CD4-positive, alpha-beta T cell treated with Interleukin-12 subunit alpha and Interleukin-12 subunit beta, for 1 hour (primary cell): ENCODE measurements around the gene AAK1.
"Not testable (repeated sequence)": the region's sequence is repeated elsewhere in the genome, so short reads cannot be mapped to it uniquely, and the experiment has no call there.

Source experiments
- DNase-seq: peaks from one replicate; pipeline ENCODE4 v3.0.0-alpha.2; 2020

AAK1 gene

GRCh38 chr2:69567157-69567908 lies 76.2 kb downstream of the AAK1 start:
- no peak for DNase-seq

- DNase-seq = no peak
Observed at GRCh38 chr2:69566669-69567068, 76.9 kb downstream of the AAK1 start.

- DNase-seq = peak; percentile 70
Observed at GRCh38 chr2:69565431-69565839, 78.1 kb downstream of the AAK1 start.

GRCh38 chr2:69564604-69565003 lies 78.9 kb downstream of the AAK1 start:
- DNase-seq = no peak

- DNase-seq = no peak
Observed at GRCh38 chr2:69563021-69563420, 80.5 kb downstream of the AAK1 start.

GRCh38 chr2:69561101-69561500 lies 82.4 kb downstream of the AAK1 start:
- no peak for DNase-seq

- no peak for DNase-seq
Observed at GRCh38 chr2:69560147-69560482, 83.4 kb downstream of the AAK1 start.

GRCh38 chr2:69559442-69560146 lies 83.9 kb downstream of the AAK1 start:
- DNase-seq = peak; percentile 52

GRCh38 chr2:69556008-69556407 lies 87.5 kb downstream of the AAK1 start:
- no peak for DNase-seq

GRCh38 chr2:69554981-69555380 lies 88.6 kb downstream of the AAK1 start:
- DNase-seq = no peak

GRCh38 chr2:69554568-69554967 lies 89.0 kb downstream of the AAK1 start:
- DNase-seq = no peak

- no peak for DNase-seq
Observed at GRCh38 chr2:69553991-69554390, 89.5 kb downstream of the AAK1 start.

GRCh38 chr2:69550511-69550910 lies 93.0 kb downstream of the AAK1 start:
- DNase-seq = not testable (repeated sequence)

- no peak for DNase-seq
Observed at GRCh38 chr2:69549421-69549820, 94.1 kb downstream of the AAK1 start.

GRCh38 chr2:69547984-69548715 lies 95.4 kb downstream of the AAK1 start:
- no peak for DNase-seq

- no peak for DNase-seq
Observed at GRCh38 chr2:69546646-69547045, 96.9 kb downstream of the AAK1 start.

GRCh38 chr2:69545477-69545932 lies 98.0 kb downstream of the AAK1 start:
- DNase-seq = no peak

- DNase-seq = no peak
Observed at GRCh38 chr2:69544951-69545350, 98.6 kb downstream of the AAK1 start.

- DNase-seq = no peak
Observed at GRCh38 chr2:69539549-69539908, 104.0 kb downstream of the AAK1 start.

- no peak for DNase-seq
Observed at GRCh38 chr2:69538872-69539548, 104.5 kb downstream of the AAK1 start.

GRCh38 chr2:69538249-69538648 lies 105.3 kb downstream of the AAK1 start:
- DNase-seq = no peak

GRCh38 chr2:69535817-69536241 lies 107.7 kb downstream of the AAK1 start:
- no peak for DNase-seq

- no peak for DNase-seq
Observed at GRCh38 chr2:69531186-69531585, 112.4 kb downstream of the AAK1 start.
